Ovary (tissue), 3 donors: ENCODE results near the gene TNFSF11.

Experiments
- CTCF ChIP-seq, 3 donors: fragments of 450-650 bp in 2 of 3; fragments of 200-600 bp in 1 of 3; IDR thresholded peaks; one replicate each; pipeline versions ENCODE4 v1.5.1 to v1.8.0; 2016 to 2022; ENCODE audit warnings: antibody characterized with exemption in 3 of 3, mild to moderate bottlenecking in 1 of 3
- POLR2A ChIP-seq: fragments of 450-650 bp; IDR thresholded peaks from one replicate; pipeline ENCODE4 v1.6.1; 2017; ENCODE audit warnings: antibody characterized with exemption, mild to moderate bottlenecking, moderate library complexity
- donor health status: DM: no; HTN: no; CAD: no.

GRCh38 chr13:42574011-42574410 is at the start of gene TNFSF11:
- no peak for TF ChIP-seq CTCF (IDR thresholded peaks at IDR 0.05)
- no peak for TF ChIP-seq POLR2A
